MM.1S (cell line): Measurements from ENCODE around the gene GFM1.

Experiments
- DNase-seq: peaks from one replicate; pipeline ENCODE4 v3.0.0-alpha.2; 2015
- H2AFZ ChIP-seq: fragments of 300-600 bp; sonication (generic); 2 replicates; pipeline ENCODE4 v1.6.0; 2016; ENCODE audit warnings: antibody characterized with exemption, low read length
- H3F3A ChIP-seq: fragments of 300-600 bp; sonication (generic); 2 replicates; pipeline ENCODE4 v1.6.1; 2016; ENCODE audit warnings: mild to moderate bottlenecking, antibody characterized with exemption, low read length, moderate library complexity, mixed read lengths; ENCODE audit not compliant: insufficient read depth
- H3K27ac ChIP-seq: fragments of 300-600 bp; sonication (generic); 2 replicates; pipeline ENCODE4 v1.5.1; 2016; ENCODE audit warnings: mild to moderate bottlenecking, low read length
- H3K27me3 ChIP-seq: fragments of 300-600 bp; sonication (generic); replicated peaks from 2 replicates; pipeline ENCODE4 v1.6.0; 2016; ENCODE audit warnings: low read length; ENCODE audit not compliant: insufficient read depth
- H3K36me3 ChIP-seq: fragments of 300-600 bp; sonication (generic); replicated peaks from 2 replicates; pipeline ENCODE4 v1.6.1; 2016; ENCODE audit warnings: mild to moderate bottlenecking, low read length, mixed read lengths; ENCODE audit not compliant: insufficient read depth
- H3K4me1 ChIP-seq: fragments of 300-600 bp; sonication (generic); 2 replicates; pipeline ENCODE4 v1.6.1; 2016; ENCODE audit warnings: low read length, mixed read lengths
- H3K4me2 ChIP-seq: fragments of 300-600 bp; sonication (generic); 2 replicates; pipeline ENCODE4 v1.6.0; 2016; ENCODE audit warnings: low read depth, low read length
- H3K4me3 ChIP-seq: fragments of 300-600 bp; sonication (generic); 2 replicates; pipeline ENCODE4 v1.5.1; 2016; ENCODE audit warnings: low read length, mixed read lengths
- H3K79me2 ChIP-seq: fragments of 300-600 bp; sonication (generic); 2 replicates; pipeline ENCODE4 v1.6.1; 2016; ENCODE audit warnings: mixed run types, low read length, mixed read lengths
- H3K9ac ChIP-seq: fragments of 300-600 bp; sonication (generic); 2 replicates; pipeline ENCODE4 v1.6.1; 2016; ENCODE audit warnings: low read length, mixed read lengths
- H3K9me2 ChIP-seq: fragments of 300-600 bp; sonication (generic); replicated peaks from 2 replicates; pipeline ENCODE4 v1.6.1; 2016; ENCODE audit warnings: mild to moderate bottlenecking, low read length, mixed read lengths; ENCODE audit not compliant: insufficient read depth
- H3K9me3 ChIP-seq: fragments of 300-600 bp; sonication (generic); replicated peaks from 2 replicates; pipeline ENCODE4 v1.6.1; 2016; ENCODE audit warnings: mild to moderate bottlenecking, low read length, mixed read lengths; ENCODE audit not compliant: insufficient read depth
- H4K20me1 ChIP-seq: fragments of 300-600 bp; sonication (generic); 2 replicates; pipeline ENCODE4 v1.6.1; 2016; ENCODE audit warnings: mild to moderate bottlenecking, low read length, moderate library complexity, mixed read lengths; ENCODE audit not compliant: insufficient read depth
- EZH2 ChIP-seq: fragments of 300-600 bp; sonication (generic); optimal IDR thresholded peaks from 2 replicates; pipeline ENCODE3; 2017; ENCODE audit warnings: low read depth, mild to moderate bottlenecking, antibody characterized with exemption, low read length, mixed read lengths
- EZH2phosphoT487 ChIP-seq: fragments of 300-600 bp; sonication (generic); IDR thresholded peaks from 2 replicates; pipeline ENCODE4 v1.6.1; 2018; ENCODE audit warnings: antibody characterized with exemption, low read length
- TF ChIP-seq, protein P1 (sequence below): fragments of 300-600 bp; sonication (generic); IDR thresholded peaks from 2 replicates; pipeline ENCODE4 v1.5.1; 2016; ENCODE audit warnings: antibody characterized with exemption, low read length, mixed read lengths

GFM1 gene

DNA sequence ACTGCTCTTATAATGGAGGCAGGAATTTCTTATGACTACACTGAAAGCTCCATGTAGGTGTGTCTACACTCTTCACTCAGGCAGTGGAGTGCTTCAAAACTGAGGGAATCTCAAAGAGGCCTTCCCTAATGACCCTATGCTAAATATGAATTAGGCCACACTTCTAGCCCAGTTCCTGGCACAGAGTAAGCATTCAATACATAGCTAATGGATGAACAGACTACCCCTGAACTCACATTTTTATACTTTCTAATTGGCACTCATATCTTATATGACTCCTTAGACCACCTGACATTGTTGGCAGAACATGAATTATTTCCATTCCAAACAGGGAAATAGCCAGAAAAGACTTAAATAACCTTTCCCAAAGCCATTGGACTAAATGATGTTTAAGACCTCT lies 84.5 kb downstream of the GFM1 start:
- H3K27ac ChIP-seq, result no peak overlapping the region
- no peaks in the 10 kb centered on the region for H3K36me3 ChIP-seq
- H4K20me1 ChIP-seq, result no peaks in the 10 kb centered on the region
- no peaks in the 10 kb centered on the region for H3F3A ChIP-seq
- no peak overlapping the region for H3K4me3 ChIP-seq
- TF ChIP-seq EZH2phosphoT487 (no peak), EZH2 (no peak)
- TF ChIP-seq, protein P1, sequence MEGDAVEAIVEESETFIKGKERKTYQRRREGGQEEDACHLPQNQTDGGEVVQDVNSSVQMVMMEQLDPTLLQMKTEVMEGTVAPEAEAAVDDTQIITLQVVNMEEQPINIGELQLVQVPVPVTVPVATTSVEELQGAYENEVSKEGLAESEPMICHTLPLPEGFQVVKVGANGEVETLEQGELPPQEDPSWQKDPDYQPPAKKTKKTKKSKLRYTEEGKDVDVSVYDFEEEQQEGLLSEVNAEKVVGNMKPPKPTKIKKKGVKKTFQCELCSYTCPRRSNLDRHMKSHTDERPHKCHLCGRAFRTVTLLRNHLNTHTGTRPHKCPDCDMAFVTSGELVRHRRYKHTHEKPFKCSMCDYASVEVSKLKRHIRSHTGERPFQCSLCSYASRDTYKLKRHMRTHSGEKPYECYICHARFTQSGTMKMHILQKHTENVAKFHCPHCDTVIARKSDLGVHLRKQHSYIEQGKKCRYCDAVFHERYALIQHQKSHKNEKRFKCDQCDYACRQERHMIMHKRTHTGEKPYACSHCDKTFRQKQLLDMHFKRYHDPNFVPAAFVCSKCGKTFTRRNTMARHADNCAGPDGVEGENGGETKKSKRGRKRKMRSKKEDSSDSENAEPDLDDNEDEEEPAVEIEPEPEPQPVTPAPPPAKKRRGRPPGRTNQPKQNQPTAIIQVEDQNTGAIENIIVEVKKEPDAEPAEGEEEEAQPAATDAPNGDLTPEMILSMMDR, result no peak
- no peaks in the 10 kb centered on the region for H3K9me2 ChIP-seq
- no peaks in the 10 kb centered on the region for H3K79me2 ChIP-seq
- no peak overlapping the region for H3K4me2 ChIP-seq
- no peaks in the 10 kb centered on the region for H3K4me1 ChIP-seq
- no peak overlapping the region for H3K9ac ChIP-seq
- no peak overlapping the region for H2AFZ ChIP-seq
- no peaks in the 10 kb centered on the region for H3K9me3 ChIP-seq
- no peaks in the 10 kb centered on the region for H3K27me3 ChIP-seq
- DNase-seq, result no peak

DNA sequence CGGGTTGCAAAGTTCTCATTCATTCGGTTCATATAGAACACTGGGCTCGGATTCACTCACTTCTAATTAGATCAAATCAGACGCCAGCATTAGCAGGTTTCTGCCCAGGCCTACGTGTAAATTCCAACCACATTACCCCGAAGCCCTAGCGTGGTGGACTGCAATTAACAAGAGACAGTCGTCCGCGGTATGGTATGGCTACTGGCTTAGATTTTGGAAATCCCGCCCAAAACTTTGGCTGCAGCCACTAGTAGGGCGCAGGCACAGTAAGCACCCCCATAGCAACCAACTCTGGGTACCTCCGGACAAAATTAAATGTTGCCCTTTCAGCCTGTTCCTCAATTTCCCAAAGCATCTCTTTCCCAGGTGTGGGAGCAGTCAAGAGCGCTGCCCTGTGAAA lies 87.2 kb downstream of the GFM1 start:
- DNase-seq, result no peak
- H4K20me1 ChIP-seq, result no peaks in the 10 kb centered on the region
- H3K4me3 ChIP-seq, result no peak overlapping the region
- H3K9me3 ChIP-seq, result no peaks in the 10 kb centered on the region
- no peaks in the 10 kb centered on the region for H3K9me2 ChIP-seq
- H2AFZ ChIP-seq, result no peak overlapping the region
- no peak overlapping the region for H3K27ac ChIP-seq
- no peaks in the 10 kb centered on the region for H3F3A ChIP-seq
- no peaks in the 10 kb centered on the region for H3K4me1 ChIP-seq
- TF ChIP-seq, protein P1, result no peak
- TF ChIP-seq EZH2phosphoT487, result no peak
- TF ChIP-seq EZH2, result no peak
- H3K79me2 ChIP-seq, result no peaks in the 10 kb centered on the region
- H3K9ac ChIP-seq, result no peak overlapping the region
- H3K27me3 ChIP-seq, result no peaks in the 10 kb centered on the region
- no peaks in the 10 kb centered on the region for H3K36me3 ChIP-seq
- no peak overlapping the region for H3K4me2 ChIP-seq

DNA sequence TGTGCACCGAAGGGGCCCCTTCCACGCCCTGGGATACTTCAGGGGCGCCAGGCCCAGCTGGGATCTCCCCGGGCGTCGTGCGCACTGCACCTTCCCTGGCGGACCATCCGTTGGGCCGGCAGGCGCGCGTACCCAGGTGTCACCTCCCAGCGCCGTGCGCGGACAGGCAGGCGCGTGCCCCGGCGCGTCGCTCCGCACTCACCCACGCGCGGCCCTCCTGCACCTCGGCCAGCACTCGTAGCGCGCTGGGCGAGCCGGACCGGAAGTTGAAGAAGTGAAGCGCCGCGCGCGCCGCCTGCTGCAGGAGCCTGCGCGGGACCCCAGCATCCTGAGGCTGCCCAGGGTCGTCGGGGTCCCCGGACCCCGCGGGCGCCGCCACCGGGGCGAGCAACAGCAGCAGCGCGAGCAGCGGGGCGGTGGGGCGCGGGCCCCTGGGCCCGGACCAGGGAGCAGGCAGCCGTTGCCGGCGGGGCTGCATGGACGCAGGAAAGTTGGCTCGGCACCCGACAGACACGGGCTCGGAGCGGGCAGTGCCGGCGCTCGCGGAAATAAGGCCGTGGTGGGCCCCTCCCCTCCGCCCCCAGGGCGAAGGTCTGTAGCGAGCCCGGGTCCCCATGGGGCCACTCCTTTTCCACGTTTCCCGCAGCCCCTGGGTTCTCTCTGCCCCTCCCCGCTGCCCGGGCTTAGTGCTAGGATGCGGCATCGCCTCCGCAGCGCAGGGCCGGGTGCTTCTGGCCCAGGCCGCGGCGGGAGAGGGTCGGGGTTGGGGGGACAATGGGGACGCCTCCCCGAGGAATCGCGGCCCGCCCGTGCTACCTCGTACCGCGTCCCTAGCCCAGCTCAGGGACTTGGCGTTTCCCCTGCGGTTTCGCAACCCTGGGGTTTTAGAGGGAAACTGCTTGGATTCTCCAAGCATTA lies 87.9 kb downstream of the GFM1 start, which contains the start of gene RARRES1:
Gene RARRES1 (minus strand): TSS at position 520 of the 918 bp plus-strand sequence. CDS start 42 bp downstream, at position 478.
- TF ChIP-seq EZH2, result no peak
- no peak for TF ChIP-seq EZH2phosphoT487
- TF ChIP-seq, protein P1, result no peak
- Histone ChIP-seq H3K4me1 (no peaks in the 10 kb centered on the region), H3K27ac (no peak within 1 kb of the TSS), H3K4me3 (no peak within 1 kb of the TSS), H3F3A (no peaks in the 10 kb centered on the region), H3K4me2 (no peak within 1 kb of the TSS), H3K9me3 (no peaks in the 10 kb centered on the region), H3K9ac (no peak within 1 kb of the TSS), H3K79me2 (no peaks in the 10 kb centered on the region), H3K36me3 (no peaks in the 10 kb centered on the region), H3K27me3 (no peaks in the 10 kb centered on the region), H3K9me2 (no peaks in the 10 kb centered on the region), H4K20me1 (no peaks in the 10 kb centered on the region), H2AFZ (no peak within 1 kb of the TSS)
- no peak for DNase-seq
